Hypothalamus (tissue), 51 donors: ENCODE data around the gene AXDND1.

Experiments
- DNase-seq, 51 donors: peaks; one replicate each; lab custom pipeline; 2025; lab: John Stamatoyannopoulos, UW

The AXDND1 gene, protein sequence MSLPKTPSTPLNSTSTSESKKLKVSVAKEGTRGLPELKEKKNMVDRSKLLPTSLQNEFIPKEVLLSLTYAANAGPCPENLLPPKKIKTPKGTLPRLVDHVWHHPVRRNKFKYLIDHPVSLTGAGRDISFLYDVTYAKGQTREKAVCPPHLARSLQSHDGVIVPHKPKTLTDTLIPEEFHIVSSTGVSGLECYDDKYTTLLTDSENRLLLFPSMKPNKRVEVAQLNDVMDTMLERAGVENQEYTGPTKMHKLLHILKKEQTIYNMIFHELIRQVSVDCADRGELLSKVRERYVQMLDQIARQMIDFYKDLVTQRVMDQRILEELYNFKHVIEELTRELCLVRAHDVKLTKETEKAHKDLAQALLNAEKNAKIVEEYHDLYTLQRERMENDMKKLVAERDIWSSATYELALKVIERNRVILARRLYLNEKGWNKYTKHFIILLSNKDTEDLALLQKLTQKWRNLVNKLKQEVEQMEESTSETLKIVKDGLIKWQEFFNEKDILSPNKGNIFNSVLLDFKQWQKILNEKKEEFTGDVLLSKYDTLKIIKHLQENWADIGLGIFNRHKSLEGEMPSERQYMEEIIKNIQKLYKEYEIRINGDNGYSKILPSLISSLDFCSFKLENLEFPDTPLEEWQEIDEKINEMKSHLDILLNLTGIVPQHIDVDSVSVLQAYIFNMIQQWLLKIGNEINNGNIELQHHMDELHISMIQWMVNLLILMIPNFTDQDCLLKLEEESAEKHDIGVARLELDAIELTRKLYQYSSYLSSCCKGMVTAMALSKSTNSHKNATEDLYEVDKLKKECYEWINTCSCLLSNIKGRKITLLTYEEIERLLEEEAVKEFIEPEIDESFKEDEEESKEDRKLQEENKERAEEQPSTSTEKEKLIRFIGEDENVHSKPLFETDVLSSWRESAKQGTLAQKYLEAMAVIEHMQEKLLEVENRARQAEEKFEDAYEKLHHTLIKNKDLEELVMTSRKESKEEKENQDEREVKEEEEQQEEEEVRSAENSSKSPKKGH

DNA sequence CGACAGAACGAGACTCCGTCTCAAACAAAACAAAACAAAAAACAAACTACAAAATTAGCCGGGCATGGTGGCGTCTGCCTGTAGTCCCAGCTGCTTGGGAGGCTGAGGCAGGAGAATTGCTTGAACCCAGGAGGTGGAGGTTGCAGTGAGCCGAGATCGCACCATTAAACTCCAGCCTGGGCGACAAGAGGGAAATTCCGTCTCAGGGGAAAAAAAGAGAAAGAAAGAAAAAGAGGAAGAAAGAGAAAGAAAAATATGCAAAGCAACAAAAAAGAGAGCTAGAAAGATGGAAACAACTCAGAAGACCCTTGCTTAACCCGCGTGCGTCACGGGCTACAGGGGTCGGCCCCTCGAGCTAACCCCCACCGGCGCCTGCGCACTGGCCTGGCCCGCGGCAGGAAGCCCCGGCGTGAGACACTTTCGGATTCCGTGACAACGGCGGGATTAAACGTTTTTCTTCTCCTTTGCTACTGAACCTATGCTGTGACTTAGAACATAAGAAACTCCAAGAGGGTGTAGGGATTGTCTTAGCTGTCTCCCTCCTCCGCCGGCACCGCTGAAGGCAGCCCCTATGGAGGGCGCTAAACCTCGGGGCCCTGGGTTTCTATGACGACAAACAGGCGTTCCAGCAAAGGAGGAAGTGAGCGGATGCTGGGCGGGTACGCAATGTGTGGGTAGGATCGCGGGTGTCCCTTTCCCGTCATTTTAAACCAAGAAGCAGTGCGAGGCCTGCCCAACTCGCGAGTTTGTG is at the start of gene AXDND1:
AXDND1 (plus strand) TSS at position 630 of the 751 bp plus-strand sequence. CDS start 539 bp downstream, outside the sequence.
- DNase-seq = peak; percentile 22 to 90 (median 71)

DNA sequence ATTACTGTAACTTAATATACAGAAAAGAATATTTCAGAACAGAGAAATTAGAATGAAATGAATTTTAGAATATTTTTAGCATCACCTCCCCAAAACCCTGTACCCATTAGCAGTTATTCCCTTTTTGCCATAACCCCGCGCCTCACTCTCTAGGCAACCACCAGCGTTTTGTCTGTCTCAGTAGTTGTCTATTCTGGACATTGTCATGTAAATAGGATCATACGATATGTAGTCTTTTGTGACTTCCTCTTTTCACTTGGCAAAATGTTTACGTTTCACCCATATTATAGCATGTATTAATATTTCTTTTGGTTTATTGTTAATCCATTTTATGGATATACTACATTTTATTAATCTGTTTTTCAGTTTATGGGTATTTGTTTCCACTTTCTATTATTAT is 47.3 kb upstream of the AXDND1 start:
- no peak for DNase-seq

DNA sequence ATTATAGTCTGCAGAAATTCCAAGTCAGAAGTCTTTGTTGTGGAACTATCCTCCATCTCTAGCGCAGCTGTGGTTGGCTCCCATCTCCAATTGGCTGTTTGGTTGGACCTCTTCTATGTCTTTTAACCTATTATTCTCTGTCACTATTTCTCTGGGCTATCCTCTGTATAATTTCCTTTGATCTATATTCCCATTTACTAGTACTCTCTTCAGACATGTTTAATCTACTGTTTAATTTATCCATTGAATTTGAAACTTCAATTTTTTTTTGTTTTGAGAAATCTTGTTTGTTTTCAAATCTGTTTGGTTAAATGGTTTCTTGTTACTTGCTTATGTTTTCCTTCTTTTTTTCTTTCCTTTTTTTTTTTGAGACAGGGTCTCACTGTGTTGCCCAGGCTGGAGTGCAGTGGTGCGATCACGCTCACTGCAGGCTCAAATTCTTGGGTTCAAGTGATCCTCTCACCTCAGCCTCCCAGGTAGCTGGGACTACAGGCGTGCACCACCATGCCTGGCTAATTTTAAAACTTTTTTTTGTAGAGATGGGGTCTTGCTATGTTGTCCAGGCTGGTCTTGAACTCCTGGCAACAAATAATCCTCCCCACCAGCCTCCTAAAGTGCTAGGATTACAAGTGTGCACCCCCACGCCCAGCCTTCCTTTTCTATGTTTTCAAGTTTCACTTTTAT is 44.1 kb upstream of the AXDND1 start:
- DNase-seq = no peak

DNA sequence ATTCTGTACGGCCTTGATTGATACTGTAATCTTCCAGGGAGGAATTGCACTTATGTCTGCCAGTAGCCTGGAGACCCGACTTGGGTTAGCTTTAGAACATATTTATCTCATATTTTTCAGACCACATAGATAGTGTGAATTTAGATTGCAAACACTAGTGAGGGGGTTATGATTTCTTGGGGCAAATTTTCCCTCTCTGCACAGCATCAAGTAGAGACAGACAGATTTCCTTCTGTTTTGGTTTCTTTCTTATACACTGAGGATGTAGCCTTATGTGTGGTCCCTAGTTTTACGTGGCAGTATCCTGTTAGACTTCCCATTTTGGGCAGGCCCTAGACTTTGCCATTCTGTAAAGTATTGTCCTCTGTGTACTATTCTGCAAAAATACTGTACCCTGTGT is 43.2 kb upstream of the AXDND1 start:
- no peak for DNase-seq

DNA sequence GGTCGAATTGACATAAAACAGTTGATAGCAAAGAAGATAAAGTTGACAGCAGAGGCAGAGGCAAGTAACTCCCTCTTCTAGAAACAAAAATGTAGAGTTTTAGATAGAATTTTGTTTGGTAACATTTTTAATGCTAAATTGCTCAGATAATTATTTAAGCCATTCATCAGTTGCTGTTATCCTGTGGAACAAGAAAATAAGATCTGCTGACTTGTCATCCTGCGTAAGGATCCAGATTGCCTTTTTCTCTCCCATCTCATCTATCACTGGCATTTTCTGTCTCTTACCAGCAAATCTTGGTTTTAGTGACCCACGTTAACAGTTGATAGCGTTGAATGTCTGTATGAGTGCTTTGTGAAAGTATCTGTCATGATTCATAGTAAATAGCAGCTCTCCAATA is 42.3 kb upstream of the AXDND1 start:
- no peak for DNase-seq

DNA sequence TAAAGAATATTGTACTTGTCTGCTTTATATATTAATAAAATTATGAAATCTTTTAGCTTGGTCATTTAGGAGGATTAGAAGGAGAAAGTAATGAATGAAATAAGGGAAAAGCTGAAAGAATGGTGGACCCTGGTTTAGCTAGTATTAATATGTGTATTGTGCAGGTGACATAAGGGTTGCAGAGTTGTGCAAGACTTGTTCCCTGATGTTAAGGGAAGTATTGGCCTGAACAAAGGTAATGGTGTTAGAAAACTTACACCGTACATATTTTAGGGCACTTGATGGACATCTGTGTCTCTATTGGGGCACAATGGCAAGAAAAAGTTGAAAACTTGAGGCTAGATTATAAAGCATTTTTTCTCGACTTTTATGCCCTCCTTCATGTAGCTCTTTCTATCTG is 39.9 kb upstream of the AXDND1 start:
- no peak for DNase-seq

DNA sequence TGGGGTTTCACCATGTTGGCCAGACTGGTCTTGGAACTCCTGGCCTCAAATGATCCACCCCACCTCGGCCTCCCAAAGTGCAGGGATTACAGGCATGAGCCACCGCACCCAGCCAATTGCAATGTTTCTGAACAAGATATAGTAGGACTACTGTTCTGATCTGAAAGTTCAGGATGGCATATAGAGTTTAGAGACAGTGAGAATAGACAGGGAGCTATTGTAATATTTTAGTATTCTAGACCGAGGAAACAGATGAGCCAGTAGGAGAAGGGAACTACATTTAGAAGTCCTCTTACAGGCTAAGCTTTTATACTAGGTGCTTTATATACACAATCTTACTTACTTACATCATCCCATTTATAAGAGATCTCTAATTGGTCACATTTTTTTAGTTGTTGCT is 39.0 kb upstream of the AXDND1 start:
- no peak for DNase-seq

DNA sequence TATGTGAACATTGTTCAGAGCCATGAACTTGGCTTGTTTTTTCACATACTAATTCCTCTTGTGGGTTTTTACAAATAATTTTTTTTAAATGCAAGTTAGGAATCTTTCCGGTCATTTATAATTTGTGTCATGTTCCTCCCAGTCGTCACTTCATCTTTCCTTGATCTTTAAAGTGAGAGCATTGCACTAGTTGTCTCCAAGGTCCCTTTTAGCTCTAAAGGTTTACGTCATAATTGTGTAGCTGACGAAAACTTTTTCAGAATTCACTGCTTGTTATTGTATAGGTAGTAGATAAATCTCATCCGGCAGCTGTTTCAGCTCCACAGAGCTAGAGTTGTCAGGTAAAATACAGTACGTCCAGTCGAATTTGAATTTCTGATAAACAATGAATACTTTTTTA is 38.6 kb upstream of the AXDND1 start:
- DNase-seq = no peak

DNA sequence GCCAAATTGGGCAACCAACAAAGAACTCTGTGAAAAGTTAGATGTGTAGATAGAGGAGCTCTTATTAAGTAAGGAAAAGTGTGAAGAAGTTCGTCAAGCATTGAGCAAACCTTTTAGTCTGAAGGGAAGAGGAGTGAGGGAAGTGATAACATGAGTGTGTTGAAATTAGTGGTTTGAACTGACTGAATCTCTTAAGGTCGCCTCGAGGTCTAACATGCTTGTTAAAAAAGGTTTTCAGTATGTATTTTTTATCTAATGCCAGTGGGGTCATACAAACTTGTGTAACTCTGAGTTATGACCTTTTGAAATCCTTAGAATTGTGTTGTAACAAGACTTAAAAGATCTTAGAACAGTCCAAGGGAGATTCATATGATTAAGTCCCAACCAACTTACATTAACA is 38.1 kb upstream of the AXDND1 start:
- no peak for DNase-seq

DNA sequence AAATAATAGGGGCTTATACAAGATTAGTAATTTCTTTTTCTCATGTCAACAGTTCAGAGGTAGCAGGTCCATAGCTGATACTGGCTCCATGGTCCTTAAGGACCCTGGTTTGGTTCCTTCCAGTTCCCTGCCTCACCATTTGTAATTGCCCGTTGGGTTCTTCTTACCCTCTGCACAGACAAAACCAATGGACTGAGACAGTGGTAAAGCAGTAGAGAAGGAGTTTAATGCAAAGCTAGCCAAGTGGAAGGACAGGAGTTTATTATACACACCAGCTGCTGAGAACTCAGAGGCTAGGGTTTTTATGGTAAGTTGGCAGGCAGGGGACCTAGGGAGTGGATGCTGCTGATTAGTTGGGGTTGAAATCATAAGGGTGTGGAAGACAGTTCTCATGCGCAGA is 35.9 kb upstream of the AXDND1 start:
- no peak for DNase-seq

DNA sequence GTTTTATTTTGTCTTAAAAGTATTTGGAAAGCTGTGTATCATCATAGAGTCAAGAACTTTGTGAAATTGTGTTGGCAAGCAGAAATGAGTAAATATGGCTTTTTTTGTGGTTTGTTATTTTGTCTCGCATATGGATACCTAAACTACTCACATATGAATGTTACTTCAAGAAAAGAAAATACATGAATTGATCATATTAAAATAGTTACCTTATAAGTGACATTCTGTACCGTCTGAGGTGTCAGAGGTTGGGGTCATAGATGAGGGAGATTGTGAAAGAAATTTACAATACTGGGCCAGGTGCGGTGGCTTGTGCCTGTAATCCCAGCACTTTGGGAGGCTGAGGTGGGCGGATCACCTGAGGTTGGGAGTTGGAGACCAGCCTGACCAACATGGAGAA is 31.3 kb upstream of the AXDND1 start:
- DNase-seq = no peak

DNA sequence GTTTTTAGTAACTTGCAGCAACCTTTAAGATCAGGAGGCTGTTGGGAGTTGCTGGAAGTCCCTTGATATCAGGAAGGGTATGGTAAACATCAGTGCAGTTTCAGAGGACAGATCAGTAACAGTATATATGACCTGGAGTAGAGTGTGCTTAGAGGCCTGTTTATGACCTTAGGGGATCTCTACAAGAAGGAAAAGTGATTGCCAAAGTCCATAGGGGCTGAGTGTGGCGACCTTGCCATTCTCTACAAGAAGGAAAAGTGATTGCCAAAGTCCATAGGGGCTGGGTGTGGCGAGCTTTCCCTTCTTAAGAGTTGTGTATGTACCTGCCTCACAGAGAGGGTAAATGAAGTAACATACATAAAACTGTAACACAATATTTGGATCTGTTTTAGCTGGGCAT is 28.5 kb upstream of the AXDND1 start:
- DNase-seq = no peak

DNA sequence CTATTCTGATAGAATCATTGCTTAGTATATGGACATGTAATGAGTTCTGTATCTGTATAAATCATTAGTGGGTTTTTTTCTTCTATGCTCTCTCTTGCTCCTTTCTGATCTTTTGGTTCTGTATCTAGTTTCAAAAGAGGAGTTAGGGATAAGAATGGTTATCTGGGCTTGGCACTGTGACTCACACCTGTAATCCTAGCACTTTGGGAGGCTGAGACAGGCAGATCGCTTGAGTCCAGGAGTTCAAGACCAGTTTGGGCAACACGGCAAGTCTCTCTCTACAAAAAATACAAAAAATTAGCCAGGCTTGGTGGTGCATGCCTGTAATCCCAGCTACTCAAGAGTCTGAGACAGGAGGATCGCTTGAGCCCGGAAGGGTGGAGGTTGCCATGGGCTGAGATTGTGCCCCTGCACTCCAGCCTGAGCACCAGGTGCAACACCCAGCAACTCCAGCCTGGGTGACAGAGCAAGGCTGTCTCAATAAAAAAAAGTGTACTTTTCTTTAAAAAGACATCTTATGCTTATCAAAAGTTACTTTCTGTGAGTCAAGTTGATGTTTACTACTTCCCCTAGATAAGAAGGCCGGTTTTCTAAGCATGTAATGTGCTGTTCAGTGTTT is 27.7 kb upstream of the AXDND1 start:
- no peak for DNase-seq

DNA sequence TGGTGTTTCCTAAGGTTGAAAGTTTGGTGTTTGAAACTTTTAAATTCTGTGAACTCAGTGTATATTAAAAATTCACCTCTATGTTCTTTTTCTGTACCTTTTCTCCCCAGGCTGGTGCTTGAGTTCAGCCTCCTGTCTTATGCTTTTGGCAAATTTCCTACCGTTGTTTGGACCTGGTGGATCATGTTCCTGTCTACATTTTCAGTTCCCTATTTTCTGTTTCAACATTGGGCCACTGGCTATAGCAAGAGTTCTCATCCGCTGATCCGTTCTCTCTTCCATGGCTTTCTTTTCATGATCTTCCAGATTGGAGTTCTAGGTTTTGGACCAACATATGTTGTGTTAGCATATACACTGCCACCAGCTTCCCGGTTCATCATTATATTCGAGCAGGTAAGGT is 24.9 kb upstream of the AXDND1 start:
- peak in 1 of 51 donors; percentile 3 for DNase-seq

DNA sequence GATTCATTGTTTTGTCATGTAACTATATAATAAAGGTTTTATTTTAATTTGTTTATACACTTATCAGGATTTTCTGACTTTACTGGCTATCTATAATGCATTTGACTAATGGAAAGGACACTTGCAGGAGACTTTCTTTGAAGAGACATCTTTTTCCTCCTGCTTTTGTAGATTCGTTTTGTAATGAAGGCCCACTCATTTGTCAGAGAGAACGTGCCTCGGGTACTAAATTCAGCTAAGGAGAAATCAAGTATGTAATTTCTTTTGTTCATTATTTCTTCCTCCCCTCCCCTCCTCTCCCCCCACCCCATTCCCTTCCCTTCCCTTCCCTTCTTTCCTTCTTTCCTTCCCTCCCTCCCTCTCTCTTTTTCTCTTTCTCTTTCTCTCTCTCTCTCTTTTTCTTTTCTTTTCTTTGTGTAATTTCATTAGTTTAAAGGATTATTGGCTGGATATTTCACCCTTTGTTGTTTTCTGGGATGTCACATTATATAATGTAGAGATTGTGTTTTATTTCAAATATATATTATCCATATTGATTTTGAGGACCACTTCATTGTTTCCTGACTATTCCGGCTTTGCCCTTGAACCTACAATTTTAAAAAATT is 23.7 kb upstream of the AXDND1 start:
- no peak for DNase-seq

DNA sequence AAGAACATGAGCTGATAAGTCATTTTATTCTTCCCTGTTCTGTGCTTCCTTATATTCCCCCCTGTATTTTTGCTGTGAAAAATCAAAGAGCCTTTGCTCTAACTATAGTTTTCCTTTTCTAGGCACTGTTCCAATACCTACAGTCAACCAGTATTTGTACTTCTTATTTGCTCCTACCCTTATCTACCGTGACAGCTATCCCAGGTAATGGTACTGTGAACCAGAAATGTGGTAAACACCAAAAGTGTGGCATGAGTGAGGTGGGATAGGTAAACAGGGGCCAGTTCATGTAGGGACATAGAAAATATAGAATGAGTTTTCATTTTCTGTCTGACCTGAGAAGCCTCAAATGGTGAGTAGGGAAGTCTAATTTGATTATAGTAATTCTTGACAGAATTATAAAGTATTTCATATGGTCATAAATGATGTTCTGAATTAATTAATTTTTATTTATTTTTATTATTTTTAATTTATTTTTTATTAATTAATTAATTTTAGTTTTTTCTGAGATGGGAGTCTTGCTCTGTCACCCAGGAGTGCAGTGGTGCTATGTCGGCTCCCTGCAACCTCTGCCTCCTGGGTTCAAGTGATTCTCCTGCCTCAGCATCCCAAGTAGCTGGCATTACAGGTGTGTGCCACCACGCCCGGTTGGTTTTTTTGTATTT is 22.9 kb upstream of the AXDND1 start:
- DNase-seq = no peak

DNA sequence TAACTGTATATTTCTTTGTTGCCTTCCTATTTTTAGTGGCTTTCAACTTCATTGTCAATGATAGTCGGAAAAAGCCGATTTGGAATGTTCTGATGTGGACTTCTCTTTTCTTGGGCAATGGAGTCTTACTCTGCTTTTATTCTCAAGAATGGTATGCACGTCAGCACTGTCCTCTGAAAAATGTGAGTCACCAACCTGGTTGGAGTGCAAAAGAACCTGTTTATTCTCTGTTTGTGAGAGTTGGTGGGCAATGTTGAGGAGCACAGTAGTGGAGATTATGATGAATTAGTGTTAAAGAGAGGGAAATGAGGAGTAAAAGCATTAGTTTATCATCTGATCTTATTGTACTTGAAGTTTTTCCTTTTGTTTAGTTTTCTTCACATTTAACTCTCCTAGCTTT is 14.5 kb upstream of the AXDND1 start:
- DNase-seq = no peak

DNA sequence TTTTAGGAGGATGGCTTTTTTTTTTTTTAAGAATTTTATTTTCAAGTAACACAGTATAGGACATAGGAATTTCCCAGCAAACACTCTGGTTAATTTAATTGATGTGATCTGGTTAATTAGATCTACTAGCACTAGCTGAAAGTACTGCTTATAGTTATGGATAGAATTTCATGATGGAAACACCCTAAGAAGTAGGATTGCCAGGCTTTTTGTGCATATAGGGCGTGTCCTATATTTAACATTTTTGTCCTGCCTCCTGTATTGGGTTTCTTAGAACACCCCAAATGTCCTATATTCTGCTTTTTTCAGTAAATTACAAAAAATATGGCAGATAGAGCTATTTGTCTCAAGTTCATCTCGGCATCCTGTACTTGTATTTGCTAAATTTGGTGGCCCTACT is 13.5 kb upstream of the AXDND1 start:
- DNase-seq = no peak

DNA sequence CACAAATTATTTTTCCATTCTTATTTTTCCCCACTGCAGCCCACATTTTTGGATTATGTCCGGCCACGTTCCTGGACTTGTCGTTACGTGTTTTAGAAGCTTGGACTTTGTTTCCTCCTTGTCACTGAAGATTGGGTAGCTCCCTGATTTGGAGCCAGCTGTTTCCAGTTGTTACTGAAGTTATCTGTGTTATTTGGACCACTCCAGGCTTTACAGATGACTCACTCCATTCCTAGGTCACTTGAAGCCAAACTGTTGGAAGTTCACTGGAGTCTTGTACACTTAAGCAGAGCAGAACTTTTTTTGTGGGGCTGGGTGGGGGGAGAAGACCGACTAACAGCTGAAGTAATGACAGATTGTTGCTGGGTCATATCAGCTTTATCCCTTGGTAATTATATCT is 12.2 kb upstream of the AXDND1 start:
- DNase-seq = no peak
